Brain pericyte (primary cell): ENCODE measurements around the gene CYB5RL.

Source experiments
- DNase-seq: peaks from one replicate; pipeline ENCODE4 v3.0.0-alpha.2; 2012; ENCODE audit warnings: low read depth, low spot score

CYB5RL gene

DNA sequence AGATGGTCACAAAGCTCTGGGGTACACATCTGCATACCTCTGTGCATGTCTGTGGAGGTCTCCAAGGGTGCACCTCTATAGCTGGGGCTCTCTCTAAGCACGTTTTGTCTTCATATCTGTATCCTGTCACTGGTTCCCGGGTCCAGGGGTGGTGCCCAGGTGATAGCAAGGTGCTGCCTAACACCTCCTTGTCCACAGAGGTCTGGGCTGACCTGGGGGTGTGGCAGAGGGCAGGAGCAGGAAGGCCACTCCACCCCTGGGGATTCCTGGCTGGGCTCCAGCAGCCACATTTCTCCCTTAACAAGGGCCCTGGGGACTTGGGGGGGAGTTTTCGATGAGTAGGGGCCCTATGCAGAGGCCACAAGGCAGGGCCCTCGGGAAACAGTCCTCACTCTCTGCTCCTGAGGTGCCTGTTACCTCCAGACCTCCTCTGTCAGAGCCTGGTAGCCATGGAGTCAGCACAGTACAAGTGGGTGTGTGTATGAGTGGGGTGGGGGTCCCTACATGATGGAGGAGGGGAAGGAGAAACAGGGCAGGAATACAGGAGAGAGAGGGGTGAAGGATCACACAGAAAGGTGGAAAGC, 40.0 kb downstream of the CYB5RL start:
- no peak for DNase-seq

DNA sequence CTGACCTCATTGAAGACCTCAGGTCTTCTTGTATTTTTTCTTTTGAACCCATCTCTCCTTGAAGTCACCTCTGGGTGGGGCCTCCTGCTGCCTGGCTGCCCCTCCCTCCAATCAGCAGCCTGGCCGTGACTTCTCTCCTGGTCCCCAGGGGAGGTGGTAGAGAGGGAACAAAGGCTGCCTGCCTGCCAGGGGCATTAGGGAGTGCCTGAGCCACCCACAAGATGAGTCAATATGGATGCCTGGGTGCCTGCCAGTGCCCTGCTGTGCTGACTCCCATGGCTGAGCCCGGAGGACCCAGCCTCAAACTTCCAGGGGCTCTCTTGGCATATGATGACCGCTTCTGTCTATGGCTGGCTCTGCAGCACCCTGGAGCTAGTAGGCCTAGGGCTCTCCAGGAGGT, 41.8 kb downstream of the CYB5RL start:
- DNase-seq, result no peak

DNA sequence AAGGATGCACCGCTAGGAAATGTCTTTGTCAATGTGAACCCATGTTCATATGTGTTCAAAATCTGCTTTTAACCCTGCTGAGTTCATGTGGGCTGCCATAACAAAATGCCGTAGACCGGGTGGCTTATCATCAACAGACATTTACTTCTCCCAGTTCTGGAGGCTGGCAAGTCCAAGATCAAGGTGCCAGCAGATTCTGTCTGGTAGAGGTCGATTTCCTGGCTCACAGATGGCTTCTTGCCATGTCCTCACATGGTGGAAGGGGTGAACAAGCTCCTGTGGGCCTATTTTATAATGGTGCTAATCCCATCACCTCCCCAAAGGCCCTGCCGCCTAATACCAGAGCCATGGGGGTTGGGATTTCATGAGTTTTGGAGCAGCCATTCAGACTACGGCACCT, 42.4 kb downstream of the CYB5RL start:
- DNase-seq, result no peak

DNA sequence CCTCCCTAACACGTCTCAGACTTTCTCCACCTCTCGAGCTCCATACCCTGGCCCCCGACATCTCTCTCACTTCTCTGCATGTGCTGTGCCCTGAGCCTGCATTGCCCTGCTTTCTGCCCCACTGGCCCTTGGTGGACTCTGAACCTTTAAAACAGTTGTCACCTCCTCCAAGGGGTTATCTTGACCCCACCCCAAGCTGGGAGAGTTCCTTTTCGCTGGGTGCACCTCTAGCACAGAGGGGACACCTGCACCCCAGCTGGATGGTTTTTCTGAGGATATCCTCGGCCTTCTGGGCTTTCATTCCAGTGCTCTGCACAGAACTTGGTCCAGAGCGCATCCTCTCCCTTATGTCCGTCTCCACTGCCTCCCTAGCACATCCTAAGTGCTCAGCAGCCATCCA, 42.8 kb downstream of the CYB5RL start:
- DNase-seq, result no peak

DNA sequence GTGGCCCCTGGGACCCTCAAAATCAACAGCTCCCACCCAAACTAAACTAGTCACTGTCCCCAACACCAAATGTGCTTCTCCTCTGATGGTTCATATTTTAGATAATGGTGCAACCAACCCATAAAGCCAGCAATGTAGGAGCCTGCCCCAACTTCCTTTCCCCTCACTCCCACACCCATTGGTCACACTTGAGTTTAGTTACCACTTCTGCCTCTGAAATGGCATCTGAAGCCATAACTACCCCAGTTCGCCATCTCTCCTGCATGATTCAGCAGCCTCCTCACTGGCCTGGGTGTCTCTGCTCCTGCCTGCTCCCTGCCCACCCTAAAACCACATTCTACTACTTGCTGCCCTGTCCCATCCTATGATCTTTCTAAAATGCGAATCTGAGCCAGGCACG, 43.6 kb downstream of the CYB5RL start:
- DNase-seq, result no peak

DNA sequence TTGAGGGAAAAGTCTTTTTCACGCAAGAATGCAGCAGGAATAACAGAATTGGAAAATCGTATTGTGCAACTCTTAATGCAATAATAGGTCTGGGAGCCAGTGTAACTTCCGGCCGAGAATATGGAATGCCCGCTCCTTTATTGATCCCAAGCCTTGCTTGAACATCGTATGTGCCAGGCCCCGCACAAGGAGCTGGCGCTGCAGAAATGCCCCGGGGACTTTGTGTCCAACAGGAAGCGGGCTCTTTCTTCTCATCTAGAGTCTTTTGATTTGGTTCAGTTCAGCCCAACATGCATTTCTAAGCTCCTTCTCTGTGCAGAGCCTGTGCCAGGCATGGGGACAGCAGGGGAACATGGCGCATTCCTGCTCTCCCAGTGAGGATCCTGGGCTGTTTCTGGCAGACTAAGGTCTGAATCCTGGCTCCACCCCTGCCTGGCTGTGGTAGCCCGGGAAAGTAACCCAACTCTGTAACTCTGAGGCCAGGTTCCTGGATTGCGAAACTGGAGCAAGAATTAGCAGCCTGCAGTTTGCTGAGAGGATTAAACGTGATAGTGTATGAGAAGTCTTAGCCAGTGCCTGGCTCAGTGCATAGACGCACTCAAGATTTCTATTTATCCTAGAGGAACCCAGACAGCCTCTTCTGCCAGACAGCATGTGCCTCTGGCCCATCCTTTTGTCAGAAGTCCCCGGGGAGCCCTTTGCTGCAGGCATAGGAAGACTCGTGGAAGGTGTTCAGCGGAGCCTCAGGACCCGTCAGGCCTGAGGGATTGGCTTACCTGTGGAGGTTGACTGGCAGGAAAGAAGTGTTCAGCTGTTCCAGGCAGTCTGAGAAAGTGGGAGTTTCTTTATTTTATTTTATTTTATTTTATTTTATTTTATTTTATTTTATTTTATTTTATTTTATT, 46.0 kb downstream of the CYB5RL start:
- no peak for DNase-seq

DNA sequence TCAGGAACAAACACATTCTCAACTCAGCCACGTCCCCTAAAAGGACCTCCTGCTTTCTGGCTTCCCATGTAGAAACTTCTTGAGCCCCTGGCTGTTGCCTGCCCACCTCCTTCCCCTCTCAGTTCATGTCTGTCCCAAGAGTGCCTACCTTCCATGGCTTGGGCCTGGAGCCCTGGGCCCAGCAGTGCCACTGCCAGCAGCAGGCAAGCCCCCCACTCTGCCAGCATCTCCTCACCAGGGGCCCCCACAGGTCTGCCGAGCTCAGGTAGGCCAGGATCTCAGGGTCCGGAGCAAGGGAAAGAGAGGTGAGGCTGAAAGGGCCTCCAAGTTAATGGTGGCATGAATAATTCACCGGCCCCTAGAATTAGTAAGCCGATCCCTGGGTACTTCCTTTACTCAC, 47.1 kb downstream of the CYB5RL start, which contains the start of gene CDCP2:
CDCP2 (minus strand) TSS at position 305 of the 400 bp plus-strand sequence; CDS start at position 227, 78 bp downstream.
- no peak for DNase-seq

DNA sequence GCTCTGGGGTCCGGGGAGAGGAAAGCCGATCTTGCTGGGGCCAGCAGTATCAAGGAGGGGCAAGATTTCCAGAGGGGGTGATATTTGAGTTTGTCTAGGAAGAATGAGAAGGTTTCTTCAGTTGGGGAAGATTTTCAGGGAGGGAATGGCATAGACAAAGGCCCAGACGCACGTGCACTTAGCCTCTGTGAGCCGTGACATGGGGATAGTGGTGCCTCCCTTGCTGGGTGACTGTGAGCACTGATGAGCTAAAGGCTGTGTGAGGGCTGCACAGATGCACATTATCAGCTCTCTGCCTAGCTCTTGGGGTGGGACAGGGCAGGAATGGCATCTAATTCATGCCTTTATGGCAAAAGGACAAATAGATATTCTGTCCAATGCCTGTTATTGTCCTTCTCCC, 48.8 kb downstream of the CYB5RL start:
- DNase-seq, result no peak
